A549 treated with DMSO at 1 μM for 4 hours (cell line): ENCODE measurements around the gene SWI5. TPM values are rescaled to one million over a fixed set of nuclear protein-coding genes. Genes with fewer than 3 reads are reported as not detected.

ENCODE experiments used
- total RNA-seq: library from RNA; stranded (reverse); fragments of 200-300 nt; extraction: Qiagen RNA extraction; gene quantifications from 5 replicates; pipeline ENCODE4 v1.2.3, GENCODE V29; 2022; ENCODE audit warnings: low read depth

The SWI5 gene
- 42.5 to 48.0 TPM (median 43.5 TPM) in 5 replicates for total RNA-seq

DNA sequence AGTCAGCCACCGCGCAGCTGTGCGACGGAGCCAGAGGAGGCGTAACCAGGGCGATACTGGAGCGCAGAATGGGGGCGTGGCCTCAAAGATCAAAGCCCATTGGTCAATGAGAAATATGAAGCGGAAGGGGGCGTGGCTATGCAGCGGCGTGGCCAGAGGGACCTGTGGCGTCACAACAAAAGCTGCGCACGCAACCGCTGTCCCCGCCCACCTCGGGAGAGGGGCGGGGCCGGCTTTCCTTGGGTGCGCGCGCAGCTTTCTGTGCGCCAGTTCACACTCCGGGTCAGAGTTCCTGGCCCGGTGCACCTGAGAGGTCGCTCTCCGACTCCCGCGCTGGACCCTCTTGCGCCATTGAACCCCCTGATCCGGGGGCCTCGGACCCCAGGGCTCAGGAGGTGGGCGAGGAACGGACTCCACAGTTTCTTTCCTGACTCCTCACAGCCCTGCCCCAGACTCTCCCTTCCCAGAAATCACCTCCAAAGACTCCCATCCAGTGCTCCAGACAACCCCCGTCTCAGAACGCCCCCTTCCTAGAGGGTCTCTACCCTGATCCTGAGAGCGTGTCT, at the start of gene SWI5:
TSS of gene SWI5 (plus strand) at position 269 of the 566 bp plus-strand sequence.

DNA sequence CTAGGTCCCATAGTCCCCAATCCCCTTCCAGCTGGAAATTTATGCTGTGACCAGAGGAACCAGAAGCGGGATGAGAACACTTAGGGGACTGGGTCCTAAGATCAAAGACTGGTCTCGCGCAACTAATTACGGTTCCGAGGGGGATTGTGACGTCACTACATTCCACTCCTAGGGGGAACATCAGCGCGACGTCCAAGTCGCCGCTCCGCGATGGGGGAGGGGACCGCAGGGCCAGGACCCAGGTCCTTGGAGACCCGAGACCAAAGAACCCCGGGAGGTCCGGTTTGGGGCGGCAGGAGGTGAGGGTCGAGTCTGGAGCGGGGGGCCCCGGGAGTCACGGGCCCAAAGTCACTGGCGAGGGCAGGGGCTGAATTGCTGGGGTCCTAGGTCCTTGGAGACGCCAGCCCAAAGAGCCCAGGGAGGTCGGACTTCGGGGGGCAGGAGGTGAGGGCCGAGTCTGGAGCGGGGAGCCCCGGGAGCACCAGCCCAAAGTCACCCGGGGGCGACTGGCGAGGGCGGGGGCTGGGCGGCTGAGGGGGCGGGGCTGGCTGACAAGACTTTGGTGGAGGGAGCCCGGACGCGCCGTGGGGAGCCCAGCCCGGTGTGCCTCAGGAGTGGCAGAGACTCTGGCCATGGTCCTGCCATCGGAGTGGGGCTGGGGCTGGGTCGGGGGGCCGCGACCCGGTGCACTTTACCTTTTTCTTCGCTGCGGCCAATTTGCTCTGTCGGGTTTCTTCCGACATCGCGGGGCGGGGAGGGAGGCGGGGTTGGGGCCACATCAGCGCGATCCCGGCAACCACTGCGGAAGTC, 673 bp upstream of the SWI5 start, which contains the start of gene GOLGA2:
TSS of gene GOLGA2 (minus strand) at position 810 of the 810 bp plus-strand sequence. CDS start at position 779, 31 bp downstream.

DNA sequence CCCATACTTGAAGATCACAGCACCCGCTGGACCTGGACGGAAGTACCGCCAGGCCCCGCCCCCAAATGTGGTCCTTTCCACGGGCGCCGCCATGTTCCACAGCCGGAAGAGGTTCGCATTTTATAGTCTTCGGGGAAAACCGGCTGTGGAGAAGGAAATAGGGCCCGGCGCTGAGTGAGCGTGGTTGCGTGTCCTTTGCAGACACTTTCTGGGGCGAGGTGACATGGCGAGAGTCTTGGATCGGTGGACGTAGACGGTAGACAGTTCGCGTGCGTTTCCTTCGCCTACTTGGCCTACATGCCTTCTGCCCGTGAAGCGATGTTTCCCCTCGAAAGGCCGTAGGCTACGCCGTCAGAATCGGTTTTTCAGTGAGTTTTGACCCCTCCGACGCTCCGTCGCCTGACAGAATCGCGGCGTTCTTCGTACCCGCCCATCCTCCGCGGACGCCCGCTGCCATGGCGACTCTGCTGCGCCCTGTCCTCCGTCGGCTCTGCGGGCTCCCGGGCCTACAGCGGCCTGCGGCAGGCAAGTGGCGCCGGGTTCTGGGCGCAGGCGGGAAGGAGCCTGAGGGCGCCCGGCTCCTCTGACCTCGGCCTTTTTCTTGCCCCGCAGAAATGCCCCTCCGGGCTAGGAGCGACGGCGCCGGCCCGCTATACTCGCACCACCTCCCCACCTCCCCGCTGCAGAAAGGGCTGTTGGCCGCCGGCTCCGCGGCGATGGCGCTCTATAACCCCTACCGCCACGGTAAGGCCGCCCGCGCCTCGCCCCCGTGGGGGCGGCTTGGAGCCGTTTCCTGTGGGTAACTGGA, 46.5 kb downstream of the SWI5 start, which contains the start of the genes COQ4 and TRUB2:
TSS of gene COQ4 (plus strand) at position 436 of the 808 bp plus-strand sequence. CDS start at position 456, 20 bp downstream.
TSS of gene TRUB2 (minus strand) at position 44 of the 808 bp plus-strand sequence. CDS start at position 5, 39 bp downstream.

Other genes starting within 250 kb of the SWI5 start
- gene NAIF1, start 209.0 kb upstream of the SWI5 start, total RNA-seq = 4.3 to 8.2 TPM (median 7.0 TPM) in 5 replicates
- 8.0 to 10.0 TPM (median 8.7 TPM) in 5 replicates for gene SLC25A25, start 208.0 kb upstream of the SWI5 start, total RNA-seq
- 77.0 to 110 TPM (median 89.7 TPM) in 5 replicates for gene PTGES2, start 148.5 kb upstream of the SWI5 start, total RNA-seq
- gene LCN2, start 126.8 kb upstream of the SWI5 start, total RNA-seq = 2.2 to 6.1 TPM (median 3.3 TPM) in 5 replicates
- 35.7 to 64.3 TPM (median 54.3 TPM) in 5 replicates for gene BBLN, start 116.0 kb upstream of the SWI5 start, total RNA-seq
- 73.1 to 102 TPM (median 85.4 TPM) in 5 replicates for gene CIZ1, start 84.7 kb upstream of the SWI5 start, total RNA-seq
- 81.5 to 103 TPM (median 88.2 TPM) in 5 replicates for gene DNM1, start 72.9 kb upstream of the SWI5 start, total RNA-seq
- 43.4 to 51.4 TPM (median 49.5 TPM) in 5 replicates for gene GOLGA2, start 269 bp upstream of the SWI5 start, total RNA-seq
- gene TRUB2, start 46.2 kb downstream of the SWI5 start, total RNA-seq = 47.0 to 54.8 TPM (median 52.4 TPM) in 5 replicates
- 51.3 to 61.8 TPM (median 57.5 TPM) in 5 replicates for gene COQ4, start 46.6 kb downstream of the SWI5 start, total RNA-seq
- 36.1 to 52.3 TPM (median 45.2 TPM) in 5 replicates for gene SLC27A4, start 64.3 kb downstream of the SWI5 start, total RNA-seq
- gene URM1, start 95.1 kb downstream of the SWI5 start, total RNA-seq = 70.8 to 87.2 TPM (median 85.8 TPM) in 5 replicates
- 32.9 to 41.7 TPM (median 36.1 TPM) in 5 replicates for gene CERCAM, start 144.6 kb downstream of the SWI5 start, total RNA-seq
- 28.0 to 34.2 TPM (median 30.7 TPM) in 5 replicates for gene ODF2, start 179.7 kb downstream of the SWI5 start, total RNA-seq
- 27.7 to 36.5 TPM (median 33.9 TPM) in 5 replicates for gene GLE1, start 228.4 kb downstream of the SWI5 start, total RNA-seq